Measurements from ENCODE around the gene PVALB. TPM values are rescaled to one million over a fixed set of nuclear protein-coding genes. Genes with fewer than 3 reads are reported as not detected.

The PVALB gene
- total RNA-seq, 2 experiments from 2014 or later, result not detected

- Histone ChIP-seq H3K4me1 (ENCODE audit: insufficient read depth, low read length, poor library complexity, severe bottlenecking) (no peaks in the 10 kb centered on the region), H3K27ac (ENCODE audit: low read depth, low read length, poor library complexity, severe bottlenecking) (no peak overlapping the region), H3K9me2 (ENCODE audit: insufficient read depth, low read length) (no peaks in the 10 kb centered on the region), H3K79me2 (ENCODE audit: insufficient read depth, low read depth, low read length) (no peaks in the 10 kb centered on the region), H3K4me2 (ENCODE audit: low read length) (no peak overlapping the region), H2AFZ (ENCODE audit: low read length) (no peak overlapping the region), H3K9me3 (ENCODE audit: low read length) (no peaks in the 10 kb centered on the region), H4K20me1 (ENCODE audit: insufficient read depth, low read length) (no peaks in the 10 kb centered on the region), H3K4me3 (ENCODE audit: low read depth, low read length, poor library complexity, severe bottlenecking) (no peak overlapping the region), H3K36me3 (ENCODE audit: insufficient read depth, low read length) (no peaks in the 10 kb centered on the region)
- ChIA-PET CTCF (ENCODE audit: unreplicated experiment) (no interaction called here), POLR2A (interaction anchor here (0.6 to 1.6 kb wide), 2 partner anchors 10 to 231 kb away, joined by 3 to 9 read pairs; partner anchors contain the start of gene IFT27)
- intact Hi-C loops (cut with micrococcal nuclease; ENCODE audit: unreplicated experiment), result no loop called here
- TF ChIP-seq CTCF (conservative IDR thresholded peaks at IDR 0.05; ENCODE audit: low read length), result no peak
- no peak for TF ChIP-seq EZH2phosphoT487 (IDR thresholded peaks at IDR 0.05; ENCODE audit: borderline replicate concordance, low read depth, low read length)
- no TSS peak for BruUV-seq (replicated peaks)
- no peak for DNase-seq (ENCODE audit: low spot score)
These were observed 51.5 kb downstream of the PVALB start for GRCh38 chr22:36765131-36765942.

DNA sequence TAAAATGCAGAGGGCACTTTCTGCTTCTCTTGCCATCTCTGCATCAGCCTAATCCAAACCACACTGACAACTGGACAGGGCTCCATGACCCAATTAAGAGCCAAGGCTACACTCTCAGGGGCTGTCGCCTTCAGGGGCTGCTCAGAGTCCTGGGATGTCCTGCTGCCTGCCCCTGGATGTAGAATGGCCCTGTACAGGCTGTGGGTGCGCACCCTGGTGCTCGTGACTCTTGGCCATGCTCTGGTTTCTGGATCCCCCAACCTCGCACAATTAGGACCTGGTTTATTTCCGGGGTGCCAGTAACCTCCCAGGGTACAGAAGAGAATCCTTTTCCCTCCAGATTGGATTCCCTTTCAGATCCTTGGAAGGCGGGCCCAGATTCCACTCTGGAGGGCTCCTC lies 52.2 kb downstream of the PVALB start:
- no peak overlapping the region for H2AFZ ChIP-seq (ENCODE audit: low read length)
- BruUV-seq (replicated peaks), result no TSS peak
- H3K36me3 ChIP-seq (ENCODE audit: insufficient read depth, low read length), result no peaks in the 10 kb centered on the region
- no peaks in the 10 kb centered on the region for H3K9me2 ChIP-seq (ENCODE audit: insufficient read depth, low read length)
- H3K9me3 ChIP-seq (ENCODE audit: low read length), result no peaks in the 10 kb centered on the region
- no peak overlapping the region for H3K27ac ChIP-seq (ENCODE audit: low read depth, low read length, poor library complexity, severe bottlenecking)
- no peak for DNase-seq (ENCODE audit: low spot score)
- ChIA-PET POLR2A (no interaction called here), CTCF (ENCODE audit: unreplicated experiment) (no interaction called here)
- H3K4me2 ChIP-seq (ENCODE audit: low read length), result no peak overlapping the region
- no peaks in the 10 kb centered on the region for H3K4me1 ChIP-seq (ENCODE audit: insufficient read depth, low read length, poor library complexity, severe bottlenecking)
- H4K20me1 ChIP-seq (ENCODE audit: insufficient read depth, low read length), result no peaks in the 10 kb centered on the region
- H3K79me2 ChIP-seq (ENCODE audit: insufficient read depth, low read depth, low read length), result no peaks in the 10 kb centered on the region
- TF ChIP-seq EZH2phosphoT487 (IDR thresholded peaks at IDR 0.05; ENCODE audit: borderline replicate concordance, low read depth, low read length), result no peak
- no peak overlapping the region for H3K4me3 ChIP-seq (ENCODE audit: low read depth, low read length, poor library complexity, severe bottlenecking)
- intact Hi-C loops (cut with micrococcal nuclease; ENCODE audit: unreplicated experiment), result no loop called here

DNA sequence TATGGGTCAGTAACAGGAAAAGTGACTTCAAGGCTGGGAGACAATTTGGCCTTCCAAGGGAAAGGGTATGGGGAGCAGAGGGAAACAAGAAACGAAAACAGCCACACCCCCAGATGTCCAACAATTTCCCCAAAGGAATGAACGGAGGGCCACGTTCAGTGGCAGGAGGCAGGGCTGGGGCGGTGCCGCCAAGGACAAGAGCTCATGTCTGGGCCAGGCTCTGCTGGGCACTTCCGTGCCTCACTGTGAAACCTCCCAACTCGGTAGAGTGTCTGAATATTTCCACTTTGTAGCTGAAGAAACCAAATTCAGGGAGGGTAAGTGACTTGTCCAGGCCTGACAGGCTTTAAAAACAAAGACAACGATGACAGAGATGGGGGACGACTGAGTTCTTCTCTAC lies 52.8 kb downstream of the PVALB start:
- CTCF ChIA-PET (ENCODE audit: unreplicated experiment), result no interaction called here
- POLR2A ChIA-PET, result no interaction called here
- TF ChIP-seq EZH2phosphoT487 (IDR thresholded peaks at IDR 0.05; ENCODE audit: borderline replicate concordance, low read depth, low read length), result no peak
- TF ChIP-seq CTCF (conservative IDR thresholded peaks at IDR 0.05; ENCODE audit: low read length), result no peak

More for the DNA sequence above, 52.8 kb downstream of the PVALB start:
- no peak overlapping the region for H3K27ac ChIP-seq (ENCODE audit: low read depth, low read length, poor library complexity, severe bottlenecking)
- no TSS peak for BruUV-seq (replicated peaks)
- intact Hi-C loops (cut with micrococcal nuclease; ENCODE audit: unreplicated experiment), result no loop called here
- no peak for DNase-seq (ENCODE audit: low spot score)
- no peaks in the 10 kb centered on the region for H4K20me1 ChIP-seq (ENCODE audit: insufficient read depth, low read length)
- H3K4me3 ChIP-seq (ENCODE audit: low read depth, low read length, poor library complexity, severe bottlenecking), result no peak overlapping the region
- H3K9me2 ChIP-seq (ENCODE audit: insufficient read depth, low read length), result no peaks in the 10 kb centered on the region
- no peak overlapping the region for H2AFZ ChIP-seq (ENCODE audit: low read length)
- no peaks in the 10 kb centered on the region for H3K4me1 ChIP-seq (ENCODE audit: insufficient read depth, low read length, poor library complexity, severe bottlenecking)
- no peaks in the 10 kb centered on the region for H3K79me2 ChIP-seq (ENCODE audit: insufficient read depth, low read depth, low read length)
- no peak overlapping the region for H3K4me2 ChIP-seq (ENCODE audit: low read length)
- H3K9me3 ChIP-seq (ENCODE audit: low read length), result no peaks in the 10 kb centered on the region
- no peaks in the 10 kb centered on the region for H3K36me3 ChIP-seq (ENCODE audit: insufficient read depth, low read length)

All from OCI-LY7 (cell line).